SU-DHL-6 (cell line): ENCODE results near the gene PGLYRP2.

Experiments
- EZH2phosphoT487 ChIP-seq: fragments of 200-600 bp; sonication (generic), shearing (Covaris generic); conservative IDR thresholded peaks from 2 replicates; pipeline ENCODE4 v1.6.1; 2018; ENCODE audit warnings: mild to moderate bottlenecking, antibody characterized with exemption, low read length, moderate library complexity, mixed read lengths
- TF ChIP-seq, protein P1 (sequence below): fragments of 200-600 bp; sonication (generic); IDR thresholded peaks from one replicate; pipeline ENCODE4 v1.5.1; 2017; ENCODE audit warnings: antibody characterized with exemption, mild to moderate bottlenecking, low read length, moderate library complexity; ENCODE audit not compliant: insufficient read depth, poor library complexity, severe bottlenecking

DNA sequence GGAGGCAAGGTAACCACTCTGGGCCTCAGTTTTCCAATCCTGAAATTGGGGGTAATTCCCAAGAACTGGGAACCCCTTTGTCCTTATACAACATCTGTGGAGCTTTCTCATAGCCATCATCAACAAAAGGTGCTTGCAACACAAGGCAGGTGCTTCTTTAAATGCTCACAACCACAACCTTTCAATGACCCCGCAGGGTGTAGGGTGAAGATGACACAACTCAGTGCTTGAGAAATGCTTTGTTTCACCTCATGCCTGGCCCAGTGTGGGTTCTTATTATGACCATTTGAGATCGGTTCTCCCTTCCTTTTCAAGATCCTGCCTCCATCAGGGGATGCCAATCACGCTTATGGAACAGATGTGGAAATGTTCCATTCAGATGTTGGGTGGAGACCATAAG is 38.0 kb downstream of the PGLYRP2 start:
- TF ChIP-seq, protein P1, sequence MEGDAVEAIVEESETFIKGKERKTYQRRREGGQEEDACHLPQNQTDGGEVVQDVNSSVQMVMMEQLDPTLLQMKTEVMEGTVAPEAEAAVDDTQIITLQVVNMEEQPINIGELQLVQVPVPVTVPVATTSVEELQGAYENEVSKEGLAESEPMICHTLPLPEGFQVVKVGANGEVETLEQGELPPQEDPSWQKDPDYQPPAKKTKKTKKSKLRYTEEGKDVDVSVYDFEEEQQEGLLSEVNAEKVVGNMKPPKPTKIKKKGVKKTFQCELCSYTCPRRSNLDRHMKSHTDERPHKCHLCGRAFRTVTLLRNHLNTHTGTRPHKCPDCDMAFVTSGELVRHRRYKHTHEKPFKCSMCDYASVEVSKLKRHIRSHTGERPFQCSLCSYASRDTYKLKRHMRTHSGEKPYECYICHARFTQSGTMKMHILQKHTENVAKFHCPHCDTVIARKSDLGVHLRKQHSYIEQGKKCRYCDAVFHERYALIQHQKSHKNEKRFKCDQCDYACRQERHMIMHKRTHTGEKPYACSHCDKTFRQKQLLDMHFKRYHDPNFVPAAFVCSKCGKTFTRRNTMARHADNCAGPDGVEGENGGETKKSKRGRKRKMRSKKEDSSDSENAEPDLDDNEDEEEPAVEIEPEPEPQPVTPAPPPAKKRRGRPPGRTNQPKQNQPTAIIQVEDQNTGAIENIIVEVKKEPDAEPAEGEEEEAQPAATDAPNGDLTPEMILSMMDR = no peak
- no peak for TF ChIP-seq EZH2phosphoT487
